Liver (tissue), 9 donors: ENCODE data around the gene RXYLT1. TPM values are rescaled to one million over a fixed set of nuclear protein-coding genes. Genes with fewer than 3 reads are reported as not detected.

Experiments used
- DNase-seq: peaks from one replicate; pipeline ENCODE4 v3.0.0-alpha.2; 2017; ENCODE audit warnings: low spot score
- H3K27ac ChIP-seq, 2 donors: one replicate each; pipeline ENCODE4 v1.7.0; 2013; ENCODE audit warnings: inconsistent platforms in 2 of 2, low read length in 2 of 2, control low read depth in 1 of 2, low read depth in 1 of 2, mild to moderate bottlenecking in 1 of 2
- H3K27me3 ChIP-seq, 4 donors: one replicate each; pipeline versions ENCODE4 v1.6.1 to v1.7.0; 2013; ENCODE audit warnings: low read length in 3 of 4, inconsistent platforms in 1 of 4, mild to moderate bottlenecking in 1 of 4, moderate library complexity in 1 of 4; ENCODE audit not compliant: control insufficient read depth in 4 of 4, insufficient read depth in 4 of 4
- H3K36me3 ChIP-seq, 4 donors: one replicate each; pipeline versions ENCODE4 v1.6.1 to v1.7.0; 2013; ENCODE audit warnings: low read length in 3 of 4, mild to moderate bottlenecking in 3 of 4, low read depth in 1 of 4, moderate library complexity in 1 of 4; ENCODE audit not compliant: control insufficient read depth in 4 of 4, insufficient read depth in 3 of 4
- H3K4me1 ChIP-seq, 4 donors: one replicate each; pipeline versions ENCODE4 v1.6.1 to v1.7.0; 2013; ENCODE audit warnings: low read length in 3 of 4, mild to moderate bottlenecking in 3 of 4, moderate library complexity in 1 of 4; ENCODE audit not compliant: control insufficient read depth in 4 of 4, insufficient read depth in 4 of 4
- H3K4me3 ChIP-seq, 3 donors: one replicate each; pipeline versions ENCODE4 v1.6.1 to v1.7.0; 2013; ENCODE audit warnings: low read length in 3 of 3, control low read depth in 1 of 3, low read depth in 1 of 3, mild to moderate bottlenecking in 1 of 3
- H3K9ac ChIP-seq, 2 donors: one replicate each; pipeline ENCODE4 v1.7.0; 2013; ENCODE audit warnings: low read length in 2 of 2, mild to moderate bottlenecking in 2 of 2, moderate library complexity in 2 of 2, control low read depth in 1 of 2, low read depth in 1 of 2
- H3K9me3 ChIP-seq, 4 donors: one replicate each; pipeline versions ENCODE4 v1.6.1 to v1.7.0; 2013; ENCODE audit warnings: low read length in 3 of 4; ENCODE audit not compliant: control insufficient read depth in 4 of 4
- ATF3 ChIP-seq: IDR thresholded peaks from 2 replicates; pipeline ENCODE4 v1.6.1; 2016; ENCODE audit warnings: antibody characterized with exemption
- CTCF ChIP-seq: fragments of 150-350 bp; IDR thresholded peaks from 2 replicates; pipeline ENCODE4 v1.5.1; 2017; ENCODE audit warnings: improper control_type of control experiment, low read depth, low read length; ENCODE audit not compliant: missing input control
- EGR1 ChIP-seq, 2 donors: IDR thresholded peaks; 2 replicates each; pipeline ENCODE4 v1.6.1; 2016 to 2018; ENCODE audit warnings: antibody characterized with exemption in 2 of 2, low read depth in 2 of 2
- FOXA1 ChIP-seq: IDR thresholded peaks from 2 replicates; pipeline ENCODE4 v1.6.1; 2016; ENCODE audit warnings: antibody characterized with exemption
- FOXA2 ChIP-seq: IDR thresholded peaks from 2 replicates; pipeline ENCODE4 v1.6.1; 2016; ENCODE audit warnings: antibody characterized with exemption
- GABPA ChIP-seq, 2 donors: IDR thresholded peaks in 1 of 2; conservative IDR thresholded peaks in 1 of 2; 2 replicates each; pipeline ENCODE4 v1.6.1; 2016; ENCODE audit warnings: antibody characterized with exemption in 2 of 2, mild to moderate bottlenecking in 1 of 2, moderate library complexity in 1 of 2
- HNF4A ChIP-seq, 2 donors: conservative IDR thresholded peaks; 2 replicates each; pipeline ENCODE4 v1.6.1; 2016; ENCODE audit warnings: antibody characterized with exemption in 2 of 2, mild to moderate bottlenecking in 2 of 2
- HNF4G ChIP-seq: IDR thresholded peaks from 2 replicates; pipeline ENCODE4 v1.6.1; 2016; ENCODE audit warnings: antibody characterized with exemption
- JUND ChIP-seq, 2 donors: IDR thresholded peaks; 2 replicates each; pipeline ENCODE4 v1.6.1; 2016; ENCODE audit warnings: antibody characterized with exemption in 2 of 2
- MAX ChIP-seq: IDR thresholded peaks from 2 replicates; pipeline ENCODE4 v1.6.1; 2016; ENCODE audit warnings: antibody characterized with exemption
- NR2F2 ChIP-seq: IDR thresholded peaks from 2 replicates; pipeline ENCODE4 v1.6.1; 2016; ENCODE audit warnings: antibody characterized with exemption
- REST ChIP-seq: IDR thresholded peaks from 2 replicates; pipeline ENCODE4 v1.6.1; 2016; ENCODE audit warnings: antibody characterized with exemption, mild to moderate bottlenecking
- RXRA ChIP-seq, 2 donors: IDR thresholded peaks; 2 replicates each; pipeline ENCODE4 v1.6.1; 2017 to 2018; ENCODE audit warnings: antibody characterized with exemption in 2 of 2, mild to moderate bottlenecking in 1 of 2
- SP1 ChIP-seq: IDR thresholded peaks from 2 replicates; pipeline ENCODE4 v1.6.1; 2018; ENCODE audit warnings: antibody characterized with exemption, mild to moderate bottlenecking
- TAF1 ChIP-seq: conservative IDR thresholded peaks from 2 replicates; pipeline ENCODE4 v1.6.1; 2016; ENCODE audit warnings: antibody characterized with exemption, mild to moderate bottlenecking
- YY1 ChIP-seq: IDR thresholded peaks from 2 replicates; pipeline ENCODE4 v1.6.1; 2016; ENCODE audit warnings: antibody characterized with exemption, mild to moderate bottlenecking
- ZBTB33 ChIP-seq: IDR thresholded peaks from 2 replicates; pipeline ENCODE4 v1.6.1; 2016; ENCODE audit warnings: antibody characterized with exemption
- WGBS: extraction: QIAGEN DNeasy Blood & Tissue Kit; methylation state at CpG from one replicate; pipeline ENCODE4 v1.1.7; 2013; 5-methylcytosine and 5-hydroxymethylcytosine counted together
- polyA plus RNA-seq, 2 donors: library from polyadenylated mRNA; stranded (reverse) in 1 of 2; unstranded in 1 of 2; fragments of 200-250 nt in 1 of 2; fragments of >200 nt in 1 of 2; fragmentation: Nextera tagmentation in 1 of 2; extraction: Ambion mirVana in 1 of 2; gene quantifications; one replicate each; pipeline versions ENCODE4 v1.2.1 to v1.2.3, GENCODE V29; 2013 to 2015
- total RNA-seq, 2 donors: library from RNA; depleted of rRNA; stranded (reverse); fragments of >200 nt; gene quantifications; one replicate each; pipeline ENCODE4 v1.2.3, GENCODE V29; 2014
- donor health status: healthy.
- donor health status: healthy.
- donor health status: healthy.
- donor health status: healthy.
- donor health status: healthy.

The RXYLT1 gene
- total and polyA plus RNA-seq, 4 donors: 6.0 to 12.2 (median 10.4) TPM

GRCh38 chr12:63808631-63809030 is 28.9 kb downstream of the RXYLT1 start:
- no peak overlapping the region for H3K4me3 ChIP-seq
- H3K27me3 ChIP-seq: no peaks in the 10 kb centered on the region
- TF ChIP-seq HNF4A (conservative IDR thresholded peaks at IDR 0.05) (no peak), SP1 (no peak), NR2F2 (no peak), GABPA (IDR thresholded peaks at IDR 0.05 in 1 of 2, conservative IDR thresholded peaks at IDR 0.05 in 1 of 2) (no peak), FOXA1 (no peak), EGR1 (IDR thresholded peaks at IDR 0.05; ENCODE audit: low read depth in 2 of 2) (no peak), RXRA (IDR thresholded peaks at IDR 0.05) (no peak), FOXA2 (no peak), YY1 (no peak), ATF3 (no peak), HNF4G (no peak), CTCF (no peak), TAF1 (no peak), REST (no peak), ZBTB33 (no peak), JUND (IDR thresholded peaks at IDR 0.05) (no peak)
- peaks cover 0 to 4% (median under 1%) of the 10 kb centered on the region in 4 donors for H3K36me3 ChIP-seq
- no peak overlapping the region for H3K9ac ChIP-seq
- 94% methylated on average over 5 of the region's 5 CpGs for WGBS
- H3K4me1 ChIP-seq: peaks cover 1 to 37% (median 34%) of the 10 kb centered on the region in 4 donors
- H3K9me3 ChIP-seq: no peaks in the 10 kb centered on the region
- no peak overlapping the region for H3K27ac ChIP-seq
- DNase-seq: no peak

- H3K36me3 ChIP-seq: peaks cover 0 to 4% (median under 1%) of the 10 kb centered on the region in 4 donors
- TF ChIP-seq GABPA (IDR thresholded peaks at IDR 0.05 in 1 of 2, conservative IDR thresholded peaks at IDR 0.05 in 1 of 2) (no peak), YY1 (no peak), MAX (no peak), ATF3 (no peak), ZBTB33 (no peak), EGR1 (IDR thresholded peaks at IDR 0.05; ENCODE audit: low read depth in 2 of 2) (no peak), CTCF (no peak), FOXA1 (no peak), HNF4G (no peak)
Measured at GRCh38 chr12:63809566-63809965, 29.9 kb downstream of the RXYLT1 start.

More at GRCh38 chr12:63809566-63809965, 29.9 kb downstream of the RXYLT1 start:
- H3K9ac ChIP-seq: no peak overlapping the region
- peaks cover 1 to 37% (median 35%) of the 10 kb centered on the region in 4 donors for H3K4me1 ChIP-seq
- DNase-seq: no peak
- 86% methylated on average over 4 of the region's 4 CpGs for WGBS
- no peak overlapping the region for H3K4me3 ChIP-seq
- no peak overlapping the region for H3K27ac ChIP-seq
- no peaks in the 10 kb centered on the region for H3K9me3 ChIP-seq
- no peaks in the 10 kb centered on the region for H3K27me3 ChIP-seq
